Aorta (tissue), 5 donors: ENCODE data around the gene APBB3. TPM values are rescaled to one million over a fixed set of nuclear protein-coding genes. Genes with fewer than 3 reads are reported as not detected.

Experiments
- ATAC-seq: fragments of 200-7000 bp; cut with Tn5 transposase; one replicate; pipeline ENCODE4 v1.9.1; 2022; ENCODE audit warnings: moderate library complexity; ENCODE audit not compliant: low FRiP score
- DNase-seq, 2 donors: peaks; one replicate each; pipeline ENCODE4 v3.0.0-alpha.2; 2020
- H3K27ac ChIP-seq, 2 donors: one replicate each; pipeline ENCODE4 v1.5.1; 2013; ENCODE audit warnings: low read length in 2 of 2, mild to moderate bottlenecking in 2 of 2, moderate library complexity in 2 of 2, control low read depth in 1 of 2, inconsistent platforms in 1 of 2, low read depth in 1 of 2
- H3K27me3 ChIP-seq, 2 donors: one replicate each; pipeline ENCODE4 v1.6.1; 2013; ENCODE audit warnings: control low read depth in 1 of 2, low read length in 1 of 2, mild to moderate bottlenecking in 1 of 2, moderate library complexity in 1 of 2; ENCODE audit not compliant: insufficient read depth in 2 of 2, control insufficient read depth in 1 of 2
- H3K36me3 ChIP-seq, 2 donors: one replicate each; pipeline ENCODE4 v1.6.1; 2013; ENCODE audit warnings: control low read depth in 1 of 2, low read length in 1 of 2, mild to moderate bottlenecking in 1 of 2; ENCODE audit not compliant: insufficient read depth in 2 of 2, control insufficient read depth in 1 of 2
- H3K4me1 ChIP-seq, 2 donors: one replicate each; pipeline ENCODE4 v1.6.1; 2013; ENCODE audit warnings: low read length in 2 of 2, control low read depth in 1 of 2, mild to moderate bottlenecking in 1 of 2, moderate library complexity in 1 of 2; ENCODE audit not compliant: insufficient read depth in 2 of 2, control insufficient read depth in 1 of 2
- H3K4me3 ChIP-seq, 2 donors: one replicate each; pipeline ENCODE4 v1.5.1; 2013; ENCODE audit warnings: low read length in 2 of 2, control low read depth in 1 of 2, mild to moderate bottlenecking in 1 of 2
- H3K9me3 ChIP-seq: one replicate; pipeline ENCODE4 v1.6.1; 2013; ENCODE audit warnings: mild to moderate bottlenecking, low read length; ENCODE audit not compliant: control insufficient read depth
- WGBS, 2 donors: extraction: QIAGEN DNeasy Blood & Tissue Kit; methylation state at CpG; one replicate each; pipeline ENCODE4 v1.1.7; 2013; 5-methylcytosine and 5-hydroxymethylcytosine counted together
- intact Hi-C, 2 donors: fragments of 100-400 bp; cut with DNase I; formaldehyde crosslinking; loops; one replicate each; pipeline versions ENCODE4 v1.14.2 to v1.15.0; 2022
- microRNA-seq, 2 donors: library from miRNA; unstranded; fragments of <30 nt; microRNA quantifications; one replicate each; pipeline ENCODE4 v1.2.0, GENCODE V29; 2020
- polyA plus RNA-seq, 2 donors: library from polyadenylated mRNA; stranded (reverse); fragments of 200-250 nt; gene quantifications; one replicate each; pipeline ENCODE4 v1.2.3, GENCODE V29; 2013
- total RNA-seq, 2 donors: library from RNA; stranded (reverse); fragmentation: NEBNext Ultra II Directional; extraction: Animal tissue kit (Norgen Biotek cat#: 25700); gene quantifications; one replicate each; pipeline ENCODE4 v1.2.1, GENCODE V29; 2021
- donor health status: healthy with polysubstance abuse.
- donor health status: Bipolar disorder and iron deficiency.
- donor health status: DM: no; HTN: no; CAD: no.
- donor health status: DM: no; HTN: no; CAD: no.
- donor health status: DM: yes; HTN: yes; CAD: no.

The APBB3 gene
- total and polyA plus RNA-seq, 4 donors: 10.9 to 66.9 (median 40.6) TPM

DNA sequence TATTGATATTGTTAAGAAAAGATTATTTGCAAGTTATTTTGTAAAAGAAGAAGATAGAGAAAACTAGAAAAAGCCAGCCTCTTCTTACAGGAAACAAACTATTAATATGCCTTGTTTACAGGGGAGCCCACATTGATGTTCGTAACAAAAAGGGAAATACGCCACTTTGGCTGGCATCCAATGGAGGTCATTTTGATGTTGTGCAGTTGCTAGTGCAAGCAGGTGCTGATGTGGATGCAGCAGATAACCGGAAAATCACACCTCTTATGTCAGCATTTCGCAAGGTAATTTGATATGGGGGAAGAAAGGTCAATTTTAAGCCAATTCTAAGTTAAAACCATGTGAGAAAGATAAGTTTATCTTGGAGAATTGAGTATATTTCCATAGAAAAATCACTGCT lies 54.5 kb downstream of the APBB3 start:
- Histone ChIP-seq H3K27ac (no peak overlapping the region), H3K36me3 (peaks cover 0 to 4% of the 10 kb centered on the region in 2 donors), H3K4me1 (no peaks in the 10 kb centered on the region), H3K4me3 (no peak overlapping the region), H3K27me3 (no peaks in the 10 kb centered on the region), H3K9me3 (no peaks in the 10 kb centered on the region)
- intact Hi-C loops: no loop called here
- DNase-seq (no peak), ATAC-seq (no peak)
- 83 to 86% methylated on average over 4 of the region's 4 CpGs for WGBS, 2 donors

Small RNAs within 50 kb of the gene (microRNA-seq; reads per million reads assigned to microRNA genes)
- gene MIR6831: 0 reads per million in 2 donors

Other genes starting within 250 kb of the APBB3 start
- 10 to 100 TPM; 14.5 to 30.2 TPM for gene HBEGF, start 218.0 kb downstream of the APBB3 start, total RNA-seq
- 1 to 10 TPM; 2.0 to 2.3 TPM for gene HBEGF, start 218.0 kb downstream of the APBB3 start, polyA plus RNA-seq
- gene SLC4A9, start 204.4 kb downstream of the APBB3 start, total RNA-seq: not detected
- gene SLC4A9, start 204.4 kb downstream of the APBB3 start, polyA plus RNA-seq: not detected
- gene ANKHD1, start 162.8 kb downstream of the APBB3 start, total RNA-seq: 100 to 1,000 TPM; 112 to 138 TPM
- 10 to 100 TPM; 17.0 to 77.2 TPM for gene ANKHD1, start 162.8 kb downstream of the APBB3 start, polyA plus RNA-seq
- 10 to 100 TPM in 1 of 2 donors, 1 to 10 TPM in 1; 5.4 to 14.2 TPM for gene EIF4EBP3, start 16.9 kb downstream of the APBB3 start, total RNA-seq
- gene EIF4EBP3, start 16.9 kb downstream of the APBB3 start, polyA plus RNA-seq: 10 to 100 TPM; 27.8 to 37.5 TPM
- gene SRA1, start 7.1 kb downstream of the APBB3 start, total RNA-seq: 10 to 100 TPM; 23.7 to 32.5 TPM
- 10 to 100 TPM; 23.2 to 49.6 TPM for gene SRA1, start 7.1 kb downstream of the APBB3 start, polyA plus RNA-seq
- 10 to 100 TPM; 38.9 to 43.4 TPM for gene SLC35A4, start 230 bp upstream of the APBB3 start, total RNA-seq
- 10 to 100 TPM; 24.9 to 25.5 TPM for gene SLC35A4, start 230 bp upstream of the APBB3 start, polyA plus RNA-seq
- 100 to 1,000 TPM; 104 to 205 TPM for gene CD14, start 68.6 kb upstream of the APBB3 start, total RNA-seq
- gene CD14, start 68.6 kb upstream of the APBB3 start, polyA plus RNA-seq: 100 to 1,000 TPM in 1 of 2 donors, 10 to 100 TPM in 1; 34.9 to 115 TPM
- 10 to 100 TPM in 1 of 2 donors, 1 to 10 TPM in 1; 8.6 to 11.9 TPM for gene TMCO6, start 74.9 kb upstream of the APBB3 start, total RNA-seq
- 1 to 10 TPM; 2.9 to 9.4 TPM for gene TMCO6, start 74.9 kb upstream of the APBB3 start, polyA plus RNA-seq
- gene NDUFA2, start 83.0 kb upstream of the APBB3 start, total RNA-seq: 10 to 100 TPM; 32.1 to 35.0 TPM
- 100 to 1,000 TPM; 114 to 198 TPM for gene NDUFA2, start 83.0 kb upstream of the APBB3 start, polyA plus RNA-seq
- 10 to 100 TPM; 78.4 to 79.1 TPM for gene IK, start 83.2 kb upstream of the APBB3 start, total RNA-seq
- 100 to 1,000 TPM in 1 of 2 donors, 10 to 100 TPM in 1; 90.3 to 104 TPM for gene IK, start 83.2 kb upstream of the APBB3 start, polyA plus RNA-seq
- 10 to 100 TPM; 18.5 to 21.3 TPM for gene WDR55, start 100.3 kb upstream of the APBB3 start, total RNA-seq
- gene WDR55, start 100.3 kb upstream of the APBB3 start, polyA plus RNA-seq: 10 to 100 TPM in 1 of 2 donors, 1 to 10 TPM in 1; 9.5 to 22.0 TPM
- gene DND1, start 109.0 kb upstream of the APBB3 start, total RNA-seq: 1 to 10 TPM in 1 of 2 donors, under 1 TPM in 1; 0.84 to 1.3 TPM
- gene DND1, start 109.0 kb upstream of the APBB3 start, polyA plus RNA-seq: 1 to 10 TPM in 1 of 2 donors, not detected in 1; 2.1 TPM
- 10 to 100 TPM; 48.6 to 49.3 TPM for gene HARS1, start 126.8 kb upstream of the APBB3 start, total RNA-seq
- 10 to 100 TPM; 35.1 to 74.6 TPM for gene HARS1, start 126.8 kb upstream of the APBB3 start, polyA plus RNA-seq
- 10 to 100 TPM; 21.3 to 33.0 TPM for gene HARS2, start 126.9 kb upstream of the APBB3 start, total RNA-seq
- gene HARS2, start 126.9 kb upstream of the APBB3 start, polyA plus RNA-seq: 10 to 100 TPM; 14.4 to 27.6 TPM
- 10 to 100 TPM; 39.0 to 41.4 TPM for gene ZMAT2, start 135.8 kb upstream of the APBB3 start, total RNA-seq
- gene ZMAT2, start 135.8 kb upstream of the APBB3 start, polyA plus RNA-seq: 100 to 1,000 TPM in 1 of 2 donors, 10 to 100 TPM in 1; 70.6 to 143 TPM
- not detected for gene PCDHA1, start 221.5 kb upstream of the APBB3 start, total RNA-seq
- gene PCDHA1, start 221.5 kb upstream of the APBB3 start, polyA plus RNA-seq: not detected
- gene PCDHA2, start 230.3 kb upstream of the APBB3 start, total RNA-seq: under 1 TPM; 0.13 to 0.24 TPM
- not detected for gene PCDHA2, start 230.3 kb upstream of the APBB3 start, polyA plus RNA-seq
- under 1 TPM; 0.33 to 0.36 TPM for gene PCDHA3, start 236.5 kb upstream of the APBB3 start, total RNA-seq
- under 1 TPM; 0.25 to 0.38 TPM for gene PCDHA3, start 236.5 kb upstream of the APBB3 start, polyA plus RNA-seq
- under 1 TPM; 0.78 to 0.90 TPM for gene PCDHA4, start 242.5 kb upstream of the APBB3 start, total RNA-seq
- gene PCDHA4, start 242.5 kb upstream of the APBB3 start, polyA plus RNA-seq: under 1 TPM in 1 of 2 donors, not detected in 1; 0.05 TPM